ENCODE results near the gene THEMIS.

Gene THEMIS

GRCh38 chr6:127918506-127919427 lies 17.9 kb upstream of the THEMIS start:
- DNase-seq (ENCODE audit: extremely low read depth, low read depth): no peak
- TF ChIP-seq CTCF (IDR thresholded peaks at IDR 0.05; ENCODE audit: low read depth, low read length, missing control alignments): no peak
- no peak overlapping the region for H3K4me3 ChIP-seq (replicated peaks; ENCODE audit: low read depth, low read length)

- H3K4me3 ChIP-seq (replicated peaks; ENCODE audit: low read depth, low read length): no peak overlapping the region
- DNase-seq (ENCODE audit: extremely low read depth, low read depth): no peak
- no peak for TF ChIP-seq CTCF (IDR thresholded peaks at IDR 0.05; ENCODE audit: low read depth, low read length, missing control alignments)
These were observed 16.9 kb upstream of the THEMIS start for GRCh38 chr6:127917766-127918165.

GRCh38 chr6:127914240-127914639 lies 13.4 kb upstream of the THEMIS start:
- no peak for TF ChIP-seq CTCF (IDR thresholded peaks at IDR 0.05; ENCODE audit: low read depth, low read length, missing control alignments)
- H3K4me3 ChIP-seq (replicated peaks; ENCODE audit: low read depth, low read length): no peak overlapping the region
- no peak for DNase-seq (ENCODE audit: extremely low read depth, low read depth)

GRCh38 chr6:127912914-127913313 lies 12.1 kb upstream of the THEMIS start:
- no peak overlapping the region for H3K4me3 ChIP-seq (replicated peaks; ENCODE audit: low read depth, low read length)
- DNase-seq (ENCODE audit: extremely low read depth, low read depth): no peak
- no peak for TF ChIP-seq CTCF (IDR thresholded peaks at IDR 0.05; ENCODE audit: low read depth, low read length, missing control alignments)

GRCh38 chr6:127907960-127908640 lies 7.2 kb upstream of the THEMIS start:
- TF ChIP-seq CTCF (IDR thresholded peaks at IDR 0.05; ENCODE audit: low read depth, low read length, missing control alignments): no peak
- no peak overlapping the region for H3K4me3 ChIP-seq (replicated peaks; ENCODE audit: low read depth, low read length)
- DNase-seq (ENCODE audit: extremely low read depth, low read depth): no peak

GRCh38 chr6:127904160-127904559 lies 3.3 kb upstream of the THEMIS start:
- H3K4me3 ChIP-seq (replicated peaks; ENCODE audit: low read depth, low read length): no peak overlapping the region
- TF ChIP-seq CTCF (IDR thresholded peaks at IDR 0.05; ENCODE audit: low read depth, low read length, missing control alignments): no peak
- no peak for DNase-seq (ENCODE audit: extremely low read depth, low read depth)
